Mononuclear cell (primary cell): ENCODE data around the gene TNFRSF1B. TPM values are rescaled to one million over a fixed set of nuclear protein-coding genes. Genes with fewer than 3 reads are reported as not detected.

Source experiments
- H3K27me3 ChIP-seq: 2 replicates; pipeline ENCODE4 v1.6.0; 2011; ENCODE audit warnings: low read length, control low read depth; ENCODE audit not compliant: insufficient read depth
- H3K4me1 ChIP-seq: 2 replicates; pipeline ENCODE4 v1.5.1; 2011; ENCODE audit warnings: mild to moderate bottlenecking, low read length, control low read depth; ENCODE audit not compliant: insufficient read depth
- H3K4me3 ChIP-seq: 2 replicates; pipeline ENCODE4 v1.5.1; 2011; ENCODE audit warnings: mild to moderate bottlenecking, low read length, moderate library complexity
- H3K9me3 ChIP-seq: 2 replicates; pipeline ENCODE4 v1.5.1; 2011; ENCODE audit warnings: low read depth, mild to moderate bottlenecking, control low read depth, low read length
- total RNA-seq: library from RNA; depleted of rRNA; stranded (reverse); fragments of >200 nt; gene quantifications from one replicate; pipeline ENCODE4 v1.2.3, GENCODE V29; 2012

TNFRSF1B gene
- total RNA-seq, 1 donor = 210 TPM

DNA sequence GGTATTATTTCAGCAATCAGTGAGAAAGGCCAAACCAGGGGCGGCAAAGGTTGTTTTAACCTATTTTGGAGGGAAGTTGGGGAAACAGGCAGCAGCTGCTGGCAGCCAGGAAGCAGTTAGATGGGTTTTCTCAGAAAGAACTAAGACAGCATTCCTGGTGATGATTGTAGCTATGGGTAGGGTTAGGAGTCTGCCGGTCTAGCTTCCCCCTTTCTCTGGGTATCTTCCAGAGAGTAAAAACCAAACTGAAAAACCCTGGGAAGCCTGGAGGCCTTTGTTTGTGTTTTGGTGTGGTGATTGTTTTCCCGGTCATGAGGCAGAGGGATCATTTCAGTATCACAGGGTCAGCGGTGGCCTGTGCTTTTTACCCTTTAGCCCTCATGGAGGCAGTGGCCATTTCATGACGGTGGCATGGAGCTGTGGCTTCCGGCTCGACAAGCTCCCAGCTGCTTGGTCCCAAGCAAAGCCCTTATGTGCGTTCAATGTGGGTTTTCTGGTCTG, 19.5 kb upstream of the TNFRSF1B start:
- no peaks in the 10 kb centered on the region for H3K9me3 ChIP-seq

GRCh38 chr1:12148160-12148957, 18.4 kb upstream of the TNFRSF1B start:
- Histone ChIP-seq H3K27me3 (no peaks in the 10 kb centered on the region), H3K4me1 (peaks cover 100% of the 10 kb centered on the region), H3K9me3 (no peaks in the 10 kb centered on the region), H3K4me3 (no peak overlapping the region)

More for the DNA sequence above, 19.5 kb upstream of the TNFRSF1B start:
- H3K4me3 ChIP-seq = no peak overlapping the region
- peaks cover 100% of the 10 kb centered on the region for H3K4me1 ChIP-seq
- H3K27me3 ChIP-seq = no peaks in the 10 kb centered on the region

GRCh38 chr1:12148958-12149790, 17.6 kb upstream of the TNFRSF1B start:
- Histone ChIP-seq H3K4me1 (peaks cover 100% of the 10 kb centered on the region), H3K4me3 (no peak overlapping the region), H3K27me3 (no peaks in the 10 kb centered on the region), H3K9me3 (no peaks in the 10 kb centered on the region)

- Histone ChIP-seq H3K4me1 (peaks cover 98% of the 10 kb centered on the region), H3K4me3 (no peak overlapping the region), H3K27me3 (no peaks in the 10 kb centered on the region), H3K9me3 (no peaks in the 10 kb centered on the region)
These were observed 17.0 kb upstream of the TNFRSF1B start for GRCh38 chr1:12149791-12150175.

- H3K4me3 ChIP-seq = peak overlapping the region; percentile 0
- no peaks in the 10 kb centered on the region for H3K27me3 ChIP-seq
- no peaks in the 10 kb centered on the region for H3K9me3 ChIP-seq
- H3K4me1 ChIP-seq = peaks cover 98% of the 10 kb centered on the region
These were observed 16.2 kb upstream of the TNFRSF1B start for GRCh38 chr1:12150456-12151200.

DNA sequence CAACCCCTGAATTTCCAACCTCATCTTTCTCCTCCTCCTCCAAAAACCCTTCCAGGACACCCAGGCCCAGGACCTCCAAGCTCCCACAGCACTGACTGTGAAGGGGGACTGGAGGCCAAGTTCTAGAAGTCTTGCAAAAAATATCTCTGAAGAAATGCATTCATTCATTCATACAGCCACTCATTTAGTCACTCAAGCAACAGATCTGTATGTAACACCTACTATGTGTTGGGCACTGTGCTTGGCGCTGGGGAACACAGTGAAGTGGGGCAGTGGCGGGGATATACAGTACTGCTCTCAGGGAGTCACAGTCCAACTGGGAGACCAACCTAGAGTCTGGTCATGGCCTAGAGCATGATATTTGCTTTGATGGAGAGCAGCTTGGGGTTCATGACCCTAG, 15.3 kb upstream of the TNFRSF1B start:
- no peaks in the 10 kb centered on the region for H3K9me3 ChIP-seq
- H3K27me3 ChIP-seq = no peaks in the 10 kb centered on the region
- no peak overlapping the region for H3K4me3 ChIP-seq
- peaks cover 92% of the 10 kb centered on the region for H3K4me1 ChIP-seq

DNA sequence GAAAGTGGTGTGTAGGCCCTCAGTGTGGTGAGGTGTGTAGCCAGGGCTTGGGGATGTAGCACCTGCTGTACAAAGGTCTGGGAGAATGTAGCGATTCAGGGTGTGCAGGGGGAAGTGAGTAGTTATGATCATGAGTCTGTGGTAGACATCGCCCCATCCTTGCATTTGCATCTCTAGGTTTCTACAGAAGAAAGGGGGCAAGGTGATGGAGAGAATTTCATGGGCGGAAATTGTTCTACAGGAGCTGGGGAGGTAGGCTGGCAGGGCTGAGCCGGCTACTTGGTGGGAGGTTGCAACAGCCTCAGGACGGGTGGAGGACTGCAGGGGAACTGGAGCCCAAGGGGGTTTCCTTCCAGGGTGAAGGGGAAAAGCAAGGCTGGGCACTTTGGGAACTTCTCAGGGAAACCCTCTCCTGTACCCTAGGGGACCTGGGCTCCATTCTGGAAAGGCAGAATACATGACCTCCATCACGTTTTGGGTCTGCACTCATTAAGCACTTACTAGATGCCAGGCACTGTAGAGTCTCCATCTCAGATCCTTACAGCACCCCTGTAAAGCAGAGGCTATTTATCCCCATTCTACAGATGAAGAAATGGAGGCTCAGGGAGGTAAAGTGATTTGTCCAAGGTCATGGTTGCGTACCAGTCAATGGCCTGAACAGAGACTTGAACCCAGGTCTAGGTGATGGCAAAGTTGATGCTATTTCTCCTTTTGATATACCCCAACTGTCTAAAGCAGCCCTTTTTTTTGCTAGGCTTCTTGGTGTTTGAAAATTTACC, 14.5 kb upstream of the TNFRSF1B start:
- H3K9me3 ChIP-seq = no peaks in the 10 kb centered on the region
- no peak overlapping the region for H3K4me3 ChIP-seq
- H3K4me1 ChIP-seq = peaks cover 92% of the 10 kb centered on the region
- H3K27me3 ChIP-seq = no peaks in the 10 kb centered on the region

DNA sequence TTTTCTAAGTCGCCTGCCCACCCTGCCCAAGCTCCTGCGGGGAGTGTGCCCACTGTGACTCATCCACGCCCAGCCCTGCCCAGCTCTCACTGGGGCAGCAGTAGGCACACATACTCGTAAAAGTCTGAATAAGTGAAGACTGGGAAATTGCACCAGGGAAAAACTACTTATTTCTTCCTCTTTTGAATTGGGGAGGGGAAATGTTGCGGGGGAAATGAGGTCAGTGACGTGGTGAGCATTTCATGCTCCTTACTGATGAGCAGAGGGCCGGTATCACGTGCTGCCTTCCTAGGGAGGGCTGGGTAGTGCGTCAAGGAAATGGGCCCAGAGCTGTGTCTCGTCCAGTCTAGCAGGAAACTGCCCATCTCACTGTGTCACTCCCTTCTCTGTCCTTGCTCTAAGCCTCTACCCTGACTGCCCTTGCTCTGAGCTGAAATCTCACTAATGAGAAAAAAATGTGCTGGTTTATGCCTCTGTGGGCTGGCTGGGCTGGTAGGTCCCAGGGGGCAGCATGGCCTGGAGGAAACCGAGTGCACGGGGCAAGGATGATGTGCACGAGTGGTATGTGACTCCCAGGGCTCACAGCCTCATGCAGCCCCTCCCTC, 13.5 kb upstream of the TNFRSF1B start:
- no peaks in the 10 kb centered on the region for H3K27me3 ChIP-seq
- no peak overlapping the region for H3K4me3 ChIP-seq
- peaks cover 92% of the 10 kb centered on the region for H3K4me1 ChIP-seq
- H3K9me3 ChIP-seq = no peaks in the 10 kb centered on the region

GRCh38 chr1:12155328-12155727, 11.5 kb upstream of the TNFRSF1B start:
- H3K9me3 ChIP-seq = no peaks in the 10 kb centered on the region
- no peak overlapping the region for H3K4me3 ChIP-seq
- H3K4me1 ChIP-seq = peaks cover 92% of the 10 kb centered on the region
- H3K27me3 ChIP-seq = no peaks in the 10 kb centered on the region

DNA sequence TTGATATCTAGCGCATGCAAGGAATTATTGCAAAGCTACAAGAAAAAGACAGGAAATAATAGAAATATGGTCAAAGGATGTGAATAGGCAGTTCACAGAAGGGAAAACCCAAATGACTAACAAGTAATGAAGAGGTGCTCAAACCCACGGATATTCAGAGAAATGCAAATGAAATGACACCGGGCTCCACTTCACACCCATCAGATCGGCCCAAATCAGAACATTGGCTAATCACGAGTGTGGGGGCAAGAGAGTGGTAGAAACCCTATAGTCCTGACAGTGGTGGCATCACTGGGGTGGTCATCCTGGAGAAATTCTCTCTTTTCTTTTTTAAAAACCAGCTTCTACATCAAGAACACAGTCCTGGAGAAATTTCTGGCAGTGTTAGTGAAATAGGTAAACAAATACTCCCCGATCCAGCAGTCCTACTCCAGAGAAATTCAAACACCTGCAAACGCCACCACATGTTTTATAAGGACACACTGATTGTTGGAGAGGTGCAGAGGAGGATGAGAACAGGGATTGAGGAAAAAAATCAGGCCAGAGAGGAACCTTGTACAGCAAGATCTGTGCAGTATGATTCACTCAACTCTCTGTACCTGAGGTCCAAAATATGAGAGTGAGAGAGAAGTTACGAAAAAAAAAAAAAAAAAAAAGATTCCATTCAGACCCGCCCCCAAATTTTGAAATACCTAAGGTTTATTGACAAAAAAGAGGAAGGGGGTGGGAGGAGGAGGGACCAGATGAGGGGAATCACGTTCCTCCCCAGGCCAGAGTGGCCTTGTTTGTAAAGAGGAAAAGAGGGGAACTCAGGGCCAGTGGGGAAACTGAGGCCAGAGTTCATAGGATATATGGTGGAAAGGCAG, 9.2 kb upstream of the TNFRSF1B start:
- no peaks in the 10 kb centered on the region for H3K9me3 ChIP-seq
- no peak overlapping the region for H3K4me3 ChIP-seq
- H3K27me3 ChIP-seq = no peaks in the 10 kb centered on the region
- peaks cover 92% of the 10 kb centered on the region for H3K4me1 ChIP-seq

- Histone ChIP-seq H3K4me3 (no peak overlapping the region), H3K4me1 (peaks cover 92% of the 10 kb centered on the region), H3K9me3 (no peaks in the 10 kb centered on the region), H3K27me3 (no peaks in the 10 kb centered on the region)
These were observed 8.3 kb upstream of the TNFRSF1B start for GRCh38 chr1:12158357-12159092.

DNA sequence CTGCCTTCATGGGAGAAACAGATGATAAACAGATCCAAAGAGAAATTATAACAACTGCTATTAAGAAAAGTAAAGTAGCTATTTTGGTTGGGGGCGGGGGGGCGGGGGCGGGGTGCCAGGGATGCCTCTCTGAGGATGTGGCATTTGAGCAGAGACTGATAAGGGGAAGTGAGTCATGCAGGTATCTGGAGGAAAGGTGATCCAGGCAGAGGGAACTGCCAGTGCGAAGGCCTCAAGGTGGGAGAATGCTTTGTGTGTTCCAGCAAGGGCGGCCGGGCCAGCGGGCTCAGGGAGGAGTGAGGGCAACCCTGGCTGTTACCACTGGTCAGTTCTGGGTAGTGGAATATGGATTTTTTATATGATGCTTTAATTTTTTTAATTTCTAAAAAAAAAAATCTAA, 7.0 kb upstream of the TNFRSF1B start:
- Histone ChIP-seq H3K9me3 (no peaks in the 10 kb centered on the region), H3K4me1 (peaks cover 94% of the 10 kb centered on the region)

DNA sequence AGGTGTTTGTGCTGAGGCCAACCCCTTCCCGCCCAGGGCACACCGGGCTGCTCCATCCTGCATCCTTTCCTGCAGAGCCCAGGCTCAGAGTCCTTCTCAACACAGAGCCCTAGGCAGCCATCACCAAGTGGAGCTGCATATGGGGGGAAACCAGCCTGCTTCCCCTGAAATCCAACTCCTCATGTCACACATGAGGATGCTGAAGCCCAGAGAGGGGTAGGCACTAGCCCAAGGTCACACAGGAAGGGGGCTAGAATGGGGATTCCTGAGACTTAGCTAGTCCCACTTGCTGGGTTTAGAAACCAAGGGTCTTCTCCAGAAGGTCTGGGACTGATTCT, 5.5 kb upstream of the TNFRSF1B start:
- Histone ChIP-seq H3K4me3 (no peak overlapping the region), H3K9me3 (no peaks in the 10 kb centered on the region), H3K27me3 (no peaks in the 10 kb centered on the region), H3K4me1 (peaks cover 100% of the 10 kb centered on the region)

More for the DNA sequence above, 7.0 kb upstream of the TNFRSF1B start:
- Histone ChIP-seq H3K4me3 (no peak overlapping the region), H3K27me3 (no peaks in the 10 kb centered on the region)
